ENCODE data around the gene SIRT1.
"Not testable (repeated sequence)": the region's sequence is repeated elsewhere in the genome, so short reads cannot be mapped to it uniquely, and the experiment has no call there.

SIRT1 gene

GRCh38 chr10:67943917-67944316, 59.5 kb downstream of the SIRT1 start:
- in situ Hi-C loops (cut with MboI; ENCODE audit: low sequenced_read_pairs), result no loop called here

- in situ Hi-C loops (cut with MboI; ENCODE audit: low sequenced_read_pairs), result no loop called here
Observed at GRCh38 chr10:67955614-67956013, 71.2 kb downstream of the SIRT1 start.

DNA sequence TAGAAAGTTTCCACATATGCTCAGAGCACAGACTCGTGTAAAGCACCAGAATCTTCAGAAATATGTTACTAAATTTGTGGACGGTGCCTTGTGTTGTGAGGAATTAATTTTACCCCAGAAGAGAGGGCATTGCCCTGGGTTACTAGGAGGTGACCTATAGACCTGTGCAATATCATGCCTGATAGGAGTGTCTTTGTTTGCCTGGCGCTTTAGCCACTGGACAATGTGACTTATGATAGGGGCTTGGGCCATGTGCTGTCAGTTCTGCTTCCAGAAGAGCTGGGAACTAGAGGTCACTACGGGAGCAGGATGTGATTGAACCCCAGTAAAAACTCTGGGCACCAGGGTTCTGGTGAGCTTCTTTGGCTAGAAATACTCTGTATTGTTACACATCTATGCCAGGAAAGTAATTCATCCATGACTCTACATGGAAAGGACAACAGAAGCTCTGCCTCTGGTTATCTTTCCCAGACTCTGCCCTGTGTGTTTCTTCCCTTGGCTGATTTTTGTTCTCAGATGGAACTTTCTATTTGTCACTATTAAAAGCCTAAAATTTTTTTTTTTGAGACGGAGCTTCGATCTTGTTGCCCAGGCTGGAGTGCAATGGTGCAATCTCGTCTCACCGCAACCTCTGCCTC, 75.5 kb downstream of the SIRT1 start:
- in situ Hi-C loops (cut with MboI; ENCODE audit: low sequenced_read_pairs), result no loop called here

DNA sequence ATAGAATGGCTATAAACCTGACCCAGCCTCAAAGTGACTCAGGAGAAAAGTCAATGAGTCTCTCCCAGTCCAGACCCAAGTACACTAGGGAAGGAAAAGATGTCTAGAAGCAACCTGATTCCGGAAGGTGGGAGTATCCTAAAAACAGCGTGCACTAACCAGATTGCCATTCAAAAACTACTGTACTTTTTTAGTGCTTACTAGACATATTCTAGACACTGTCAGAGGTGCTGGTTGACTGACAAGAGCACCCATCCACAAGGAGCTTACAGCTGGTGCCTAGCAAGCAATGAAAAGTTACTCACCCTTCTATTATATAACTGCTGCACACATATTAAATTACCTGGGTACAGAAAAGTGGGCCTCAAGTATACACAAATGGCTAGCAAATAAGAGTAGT, 81.0 kb downstream of the SIRT1 start:
- in situ Hi-C loops (cut with MboI; ENCODE audit: low sequenced_read_pairs), result no loop called here

GRCh38 chr10:67966035-67966434, 81.6 kb downstream of the SIRT1 start:
- in situ Hi-C loops (cut with MboI; ENCODE audit: low sequenced_read_pairs), result not testable (repeated sequence)

All from HL-60/S4 treated with phorbol 12-myristate 13-acetate at 8.2 ng/mL for 4 days and 3 days (cell line).